Hepatocyte (in vitro differentiated cells): ENCODE results near the gene GATD1. TPM values are rescaled to one million over a fixed set of nuclear protein-coding genes. Genes with fewer than 3 reads are reported as not detected.

Experiments used
- DNase-seq: peaks from one replicate; pipeline ENCODE4 v3.0.0-alpha.2; 2016; ENCODE audit warnings: low spot score
- H2AFZ ChIP-seq: fragments of 200-600 bp; sonication (generic); 2 replicates; pipeline ENCODE4 v1.6.0; 2016; ENCODE audit warnings: antibody characterized with exemption, mild to moderate bottlenecking
- H3K27ac ChIP-seq: fragments of 200-600 bp; sonication (generic); 2 replicates; pipeline ENCODE4 v1.5.1; 2016; ENCODE audit warnings: mild to moderate bottlenecking
- H3K27me3 ChIP-seq: fragments of 200-600 bp; sonication (generic); 2 replicates; pipeline ENCODE4 v1.6.1; 2016
- H3K36me3 ChIP-seq: fragments of 200-600 bp; sonication (generic); replicated peaks from 2 replicates; pipeline ENCODE4 v1.5.1; 2016; ENCODE audit warnings: low read depth; ENCODE audit not compliant: insufficient read depth
- H3K4me1 ChIP-seq: fragments of 200-600 bp; sonication (generic); 2 replicates; pipeline ENCODE4 v1.5.1; 2016; ENCODE audit warnings: mild to moderate bottlenecking, moderate library complexity; ENCODE audit not compliant: insufficient read depth
- H3K4me2 ChIP-seq: fragments of 200-600 bp; sonication (generic); 2 replicates; pipeline ENCODE4 v1.6.0; 2016
- H3K4me3 ChIP-seq: fragments of 200-600 bp; sonication (generic); 2 replicates; pipeline ENCODE4 v1.5.1; 2016; ENCODE audit warnings: mild to moderate bottlenecking
- H3K79me2 ChIP-seq: fragments of 200-600 bp; sonication (generic); 2 replicates; pipeline ENCODE4 v1.6.0; 2017; ENCODE audit warnings: mild to moderate bottlenecking
- H3K9me2 ChIP-seq: fragments of 200-600 bp; sonication (generic); replicated peaks from 2 replicates; pipeline ENCODE4 v1.6.0; 2017; ENCODE audit warnings: mild to moderate bottlenecking; ENCODE audit not compliant: insufficient read depth
- H3K9me3 ChIP-seq: fragments of 200-600 bp; sonication (generic); 2 replicates; pipeline ENCODE4 v1.5.1; 2016; ENCODE audit warnings: low read depth, mild to moderate bottlenecking
- H4K20me1 ChIP-seq: fragments of 200-600 bp; sonication (generic); 2 replicates; pipeline ENCODE4 v1.6.0; 2016; ENCODE audit warnings: mild to moderate bottlenecking; ENCODE audit not compliant: insufficient read depth, poor library complexity, severe bottlenecking
- EZH2 ChIP-seq: fragments of 200-600 bp; sonication (generic); IDR thresholded peaks from 2 replicates; pipeline ENCODE4 v1.6.1; 2016; ENCODE audit warnings: antibody characterized with exemption, mild to moderate bottlenecking, borderline replicate concordance
- EZH2phosphoT487 ChIP-seq: fragments of 200-600 bp; sonication (generic); IDR thresholded peaks from one replicate; pipeline ENCODE4 v1.6.1; 2018; ENCODE audit warnings: antibody characterized with exemption, mild to moderate bottlenecking, low read depth, moderate library complexity; ENCODE audit not compliant: unreplicated experiment, severe bottlenecking
- WGBS: methylation state at CpG from one replicate; pipeline ENCODE4 v1.1.6; 2016; ENCODE audit warnings: low lambda C conversion rate; ENCODE audit errors: missing lambda C conversion rate; 5-methylcytosine and 5-hydroxymethylcytosine counted together
- polyA plus RNA-seq: library from polyadenylated mRNA; unstranded; fragments of >200 nt; fragmentation: Nextera tagmentation; extraction: Ambion mirVana; gene quantifications from 2 replicates; pipeline ENCODE4 v1.2.1, GENCODE V29; 2016
- total RNA-seq: library from RNA; depleted of rRNA; stranded (reverse); fragments of >200 nt; gene quantifications from 2 replicates; pipeline ENCODE4 v1.2.3, GENCODE V29; 2014
- TF ChIP-seq, protein P1 (sequence below): fragments of 200-600 bp; sonication (generic); IDR thresholded peaks from 2 replicates; pipeline ENCODE4 v1.5.1; 2016; ENCODE audit warnings: antibody characterized with exemption, mild to moderate bottlenecking; ENCODE audit not compliant: poor library complexity

Gene GATD1
- total and polyA plus RNA-seq, 2 experiments from 2014 or later = 24.2 to 29.0 TPM

DNA sequence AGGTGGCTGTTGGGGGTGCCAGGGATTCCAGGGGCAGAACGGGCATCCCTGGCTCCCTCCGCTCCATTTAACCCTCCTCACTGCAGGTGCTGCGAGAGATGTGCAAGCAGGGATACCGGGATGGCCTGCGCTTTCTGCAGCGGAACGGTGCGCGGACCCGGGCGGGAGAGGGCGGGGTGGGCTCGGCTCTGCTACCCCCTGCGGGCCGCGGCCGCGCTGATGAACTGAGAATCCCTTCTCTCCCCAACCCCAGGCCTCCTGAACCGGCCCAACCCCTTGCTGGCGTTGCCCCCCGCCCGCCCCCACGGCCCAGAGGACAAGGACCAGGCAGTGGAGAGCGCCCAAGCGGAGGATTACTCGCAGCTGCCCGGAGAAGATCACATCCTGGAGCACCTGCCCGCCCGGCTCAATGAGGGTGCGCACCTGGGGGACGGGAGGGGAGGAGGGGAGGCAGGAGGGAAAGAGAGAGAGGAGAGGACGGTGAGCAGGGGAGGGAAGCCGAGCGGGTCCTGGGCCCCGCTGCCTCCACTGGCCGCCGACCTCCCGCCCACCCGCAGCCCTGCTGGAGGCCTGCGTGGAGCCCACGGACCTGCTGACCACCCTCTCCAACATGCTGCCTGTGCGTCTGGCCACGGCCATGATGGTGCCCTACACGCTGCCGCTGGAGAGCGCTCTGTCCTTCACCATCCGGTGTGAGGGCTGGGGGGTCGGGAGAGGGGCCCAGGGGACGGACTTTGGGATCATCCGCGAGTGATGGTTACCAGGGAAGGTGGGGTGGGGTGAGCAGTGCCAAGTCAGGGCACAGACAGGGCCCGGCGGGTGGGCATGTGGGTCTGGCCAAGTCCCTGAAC, 46.4 kb upstream of the GATD1 start:
- Histone ChIP-seq H3K9me3 (no peaks in the 10 kb centered on the region), H3K4me2 (no peak overlapping the region), H2AFZ (no peak overlapping the region), H3K9me2 (no peaks in the 10 kb centered on the region), H3K79me2 (peaks cover 19% of the 10 kb centered on the region), H4K20me1 (peaks cover 16% of the 10 kb centered on the region), H3K4me3 (no peak overlapping the region), H3K27me3 (peaks cover 16% of the 10 kb centered on the region), H3K27ac (no peak overlapping the region), H3K4me1 (peaks cover 31% of the 10 kb centered on the region), H3K36me3 (no peaks in the 10 kb centered on the region)
- TF ChIP-seq EZH2phosphoT487 (no peak), EZH2 (no peak)
- TF ChIP-seq, protein P1, sequence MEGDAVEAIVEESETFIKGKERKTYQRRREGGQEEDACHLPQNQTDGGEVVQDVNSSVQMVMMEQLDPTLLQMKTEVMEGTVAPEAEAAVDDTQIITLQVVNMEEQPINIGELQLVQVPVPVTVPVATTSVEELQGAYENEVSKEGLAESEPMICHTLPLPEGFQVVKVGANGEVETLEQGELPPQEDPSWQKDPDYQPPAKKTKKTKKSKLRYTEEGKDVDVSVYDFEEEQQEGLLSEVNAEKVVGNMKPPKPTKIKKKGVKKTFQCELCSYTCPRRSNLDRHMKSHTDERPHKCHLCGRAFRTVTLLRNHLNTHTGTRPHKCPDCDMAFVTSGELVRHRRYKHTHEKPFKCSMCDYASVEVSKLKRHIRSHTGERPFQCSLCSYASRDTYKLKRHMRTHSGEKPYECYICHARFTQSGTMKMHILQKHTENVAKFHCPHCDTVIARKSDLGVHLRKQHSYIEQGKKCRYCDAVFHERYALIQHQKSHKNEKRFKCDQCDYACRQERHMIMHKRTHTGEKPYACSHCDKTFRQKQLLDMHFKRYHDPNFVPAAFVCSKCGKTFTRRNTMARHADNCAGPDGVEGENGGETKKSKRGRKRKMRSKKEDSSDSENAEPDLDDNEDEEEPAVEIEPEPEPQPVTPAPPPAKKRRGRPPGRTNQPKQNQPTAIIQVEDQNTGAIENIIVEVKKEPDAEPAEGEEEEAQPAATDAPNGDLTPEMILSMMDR = no peak
- no peak for DNase-seq
- WGBS = 94% methylated on average over 18 of the region's 53 CpGs

DNA sequence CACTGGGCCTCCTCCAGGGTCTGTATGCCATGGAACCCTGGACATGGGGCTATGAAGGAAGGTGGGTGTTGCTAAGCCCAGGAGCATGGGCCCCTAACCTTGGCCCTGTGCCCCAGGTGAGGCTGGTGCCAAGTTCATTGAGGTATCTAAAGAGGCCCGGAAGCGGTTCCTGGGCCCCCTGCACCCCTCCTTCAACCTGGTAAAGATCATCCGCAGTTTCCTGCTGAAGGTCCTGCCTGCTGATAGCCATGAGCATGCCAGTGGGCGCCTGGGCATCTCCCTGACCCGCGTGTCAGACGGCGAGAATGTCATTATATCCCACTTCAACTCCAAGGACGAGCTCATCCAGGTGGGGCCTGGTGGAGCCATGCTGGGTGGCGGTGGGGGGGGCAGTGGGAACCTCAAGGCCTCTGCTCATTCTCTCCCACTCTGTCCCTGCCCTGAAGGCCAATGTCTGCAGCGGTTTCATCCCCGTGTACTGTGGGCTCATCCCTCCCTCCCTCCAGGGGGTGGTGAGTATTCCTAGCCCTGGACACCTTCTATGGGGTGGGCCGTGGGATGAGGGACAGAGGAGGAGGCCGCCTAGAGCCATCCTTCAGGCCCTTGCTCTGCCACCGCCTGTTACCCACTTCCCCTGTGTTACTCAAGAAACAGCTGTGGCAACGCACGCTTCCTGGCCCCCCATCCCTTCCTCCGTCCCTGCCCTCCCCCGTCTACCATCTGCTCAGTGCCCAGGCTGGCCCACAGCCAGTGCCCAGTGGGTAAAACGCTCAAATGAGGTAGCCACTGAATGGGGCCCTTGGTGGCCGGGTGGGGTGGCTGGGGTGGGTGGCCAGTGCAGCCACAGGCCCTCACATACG, 44.5 kb upstream of the GATD1 start:
- no peak for DNase-seq
- Histone ChIP-seq H3K4me1 (peaks cover 24% of the 10 kb centered on the region), H4K20me1 (peaks cover 16% of the 10 kb centered on the region), H3K36me3 (no peaks in the 10 kb centered on the region), H3K27me3 (peaks cover 9% of the 10 kb centered on the region), H2AFZ (no peak overlapping the region), H3K9me3 (no peaks in the 10 kb centered on the region), H3K79me2 (peaks cover 19% of the 10 kb centered on the region), H3K4me2 (peak overlapping the region; percentile 91), H3K4me3 (no peak overlapping the region), H3K27ac (no peak overlapping the region), H3K9me2 (no peaks in the 10 kb centered on the region)
- 96% methylated on average over 19 of the region's 22 CpGs for WGBS
- TF ChIP-seq, protein P1 = no peak
- TF ChIP-seq EZH2 = no peak
- no peak for TF ChIP-seq EZH2phosphoT487

DNA sequence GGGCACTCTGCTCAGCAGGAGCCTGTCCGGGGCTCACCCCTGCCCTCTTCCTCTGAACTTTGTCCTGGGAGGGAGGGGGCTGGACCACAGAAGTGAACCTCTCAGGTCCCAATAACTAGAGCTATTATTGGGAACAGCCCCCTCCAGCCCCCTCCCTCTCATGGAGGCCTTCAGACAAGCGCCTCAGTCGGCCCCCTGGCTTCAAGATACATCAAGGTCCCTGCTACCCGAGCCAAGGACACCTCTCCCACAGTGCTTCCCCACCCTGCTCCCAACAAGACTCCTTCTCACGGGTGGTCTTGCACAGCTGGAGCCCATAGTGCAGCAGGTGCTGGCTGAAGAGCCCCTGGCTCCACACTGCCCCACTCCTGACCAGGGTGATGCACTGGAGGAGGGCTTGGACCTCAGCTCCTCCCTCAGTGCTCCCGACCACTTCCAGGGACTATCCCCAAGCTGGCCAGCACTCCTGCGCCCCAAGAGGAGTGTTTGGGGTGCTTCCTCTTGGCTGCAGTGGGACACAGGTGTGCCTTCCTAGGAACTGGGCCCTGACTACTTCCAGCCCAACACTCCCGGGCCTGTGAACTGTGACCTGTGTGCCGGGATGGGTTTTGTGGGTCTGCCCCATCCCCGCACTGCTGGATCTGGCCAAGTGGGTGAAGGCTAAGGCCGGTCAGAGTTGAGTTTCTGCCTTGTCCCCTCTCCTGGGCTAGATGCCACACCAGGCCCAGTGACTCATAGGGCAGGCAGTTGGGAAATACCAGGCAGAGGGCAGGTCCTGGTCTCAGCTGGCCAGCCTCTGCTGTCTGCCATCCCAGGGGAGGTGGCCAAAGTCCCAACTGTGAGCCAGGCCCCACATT, 43.6 kb upstream of the GATD1 start:
- Histone ChIP-seq H3K4me3 (peak overlapping the region; percentile 89), H2AFZ (no peak overlapping the region), H4K20me1 (peaks cover 16% of the 10 kb centered on the region), H3K36me3 (no peaks in the 10 kb centered on the region), H3K27ac (no peak overlapping the region), H3K4me1 (peaks cover 16% of the 10 kb centered on the region), H3K27me3 (peaks cover under 1% of the 10 kb centered on the region), H3K79me2 (peaks cover 19% of the 10 kb centered on the region), H3K4me2 (peak overlapping the region; percentile 91), H3K9me2 (no peaks in the 10 kb centered on the region), H3K9me3 (no peaks in the 10 kb centered on the region)
- no peak for TF ChIP-seq EZH2phosphoT487
- TF ChIP-seq, protein P1 = no peak
- no peak for TF ChIP-seq EZH2
- DNase-seq = peak; percentile 62
- 81% methylated on average over 11 of the region's 11 CpGs for WGBS
